ENCODE measurements around the gene DENND5B. TPM values are rescaled to one million over a fixed set of nuclear protein-coding genes. Genes with fewer than 3 reads are reported as not detected.

DENND5B gene
- total RNA-seq, result 10 to 100 TPM; 23.1 to 42.5 (median 30.5) TPM
- polyA plus RNA-seq, result 1 to 10 TPM; 4.5 to 7.0 (median 6.1) TPM
- long read RNA-seq, donor 1, partial matches to known transcripts, result 0 of 1 reads
- long read RNA-seq, donor 1, other reads (novel, unspliced or antisense), result 0 of 1 reads
- long read RNA-seq, donor 2, result 0 reads

- Histone ChIP-seq H3K4me1 (peaks cover 9 to 54% (median 30%) of the 10 kb centered on the region in 6 donors), H3K27me3 (replicated peaks in 1 of 7) (peaks cover 0 to 25% (median 3%) of the 10 kb centered on the region in 7 donors), H3K36me3 (no peaks in the 10 kb centered on the region), H3K4me3 (peak within 1 kb of the TSS; percentile 77 to 86 (median 84)), H3K27ac (peak within 1 kb of the TSS; percentile 88 to 97 (median 96)), H3K9me3 (no peaks in the 10 kb centered on the region)
- intact Hi-C loops (cut with DNase I; ENCODE audit: low total_unique reads), result no loop called here
- WGBS, 5 donors, result 0 to 1% (median 1%) methylated on average over 1 to 117 of the region's 117 CpGs
- TF ChIP-seq POLR2A (IDR thresholded peaks at IDR 0.05), result no peak
- TF ChIP-seq POLR2AphosphoS5 (IDR thresholded peaks at IDR 0.05), result peak in 2 of 3 donors; percentile 62 to 63
- TF ChIP-seq CTCF (IDR thresholded peaks at IDR 0.05 in 8 of 11, conservative IDR thresholded peaks at IDR 0.05 in 3 of 11), result no peak
- DNase-seq, result peak; percentile 93
Measured at GRCh38 chr12:31590642-31591379, at the start of gene DENND5B. TSS of gene DENND5B (minus strand) at chr12:31591136. CDS start at chr12:31590832, 304 bp downstream.

GRCh38 chr12:31634620-31635019 is 43.7 kb upstream of the DENND5B start:
- no peaks in the 10 kb centered on the region for H3K27me3 ChIP-seq (replicated peaks in 1 of 7)
- intact Hi-C loops (cut with DNase I; ENCODE audit: low total_unique reads), result no loop called here
- WGBS, 5 donors, result 67 to 87% (median 81%) methylated on average over 1 of the region's 1 CpG

GRCh38 chr12:31633464-31633863 is 42.5 kb upstream of the DENND5B start:
- Histone ChIP-seq H3K27me3 (replicated peaks in 1 of 7) (no peaks in the 10 kb centered on the region), H3K36me3 (no peaks in the 10 kb centered on the region), H3K4me1 (peaks cover 0 to 39% (median 13%) of the 10 kb centered on the region in 6 donors), H3K27ac (no peak overlapping the region), H3K4me3 (no peak overlapping the region), H3K9me3 (no peaks in the 10 kb centered on the region)
- intact Hi-C loops (cut with DNase I; ENCODE audit: low total_unique reads), result no loop called here
- TF ChIP-seq POLR2A (IDR thresholded peaks at IDR 0.05) (no peak), POLR2AphosphoS5 (IDR thresholded peaks at IDR 0.05) (no peak), CTCF (IDR thresholded peaks at IDR 0.05 in 8 of 11, conservative IDR thresholded peaks at IDR 0.05 in 3 of 11) (no peak)
- WGBS, 5 donors, result 80 to 93% (median 86%) methylated on average over 4 of the region's 4 CpGs
- no peak for DNase-seq

More at GRCh38 chr12:31634620-31635019, 43.7 kb upstream of the DENND5B start:
- H3K36me3 ChIP-seq, result no peaks in the 10 kb centered on the region
- no peak overlapping the region for H3K4me3 ChIP-seq
- TF ChIP-seq CTCF (IDR thresholded peaks at IDR 0.05 in 8 of 11, conservative IDR thresholded peaks at IDR 0.05 in 3 of 11), result no peak
- no peak for TF ChIP-seq POLR2AphosphoS5 (IDR thresholded peaks at IDR 0.05)
- no peak for TF ChIP-seq POLR2A (IDR thresholded peaks at IDR 0.05)
- no peak overlapping the region for H3K27ac ChIP-seq
- H3K9me3 ChIP-seq, result no peaks in the 10 kb centered on the region
- H3K4me1 ChIP-seq, result peaks cover 0 to 39% (median 13%) of the 10 kb centered on the region in 6 donors
- no peak for DNase-seq

- no peak for DNase-seq
- Histone ChIP-seq H3K36me3 (no peaks in the 10 kb centered on the region), H3K27ac (no peak overlapping the region), H3K27me3 (replicated peaks in 1 of 7) (no peaks in the 10 kb centered on the region), H3K4me1 (peaks cover 0 to 32% (median 9%) of the 10 kb centered on the region in 6 donors), H3K4me3 (no peak overlapping the region), H3K9me3 (no peaks in the 10 kb centered on the region)
- intact Hi-C loops (cut with DNase I; ENCODE audit: low total_unique reads), result no loop called here
- TF ChIP-seq CTCF (IDR thresholded peaks at IDR 0.05 in 8 of 11, conservative IDR thresholded peaks at IDR 0.05 in 3 of 11), result no peak
- no peak for TF ChIP-seq POLR2AphosphoS5 (IDR thresholded peaks at IDR 0.05)
- no peak for TF ChIP-seq POLR2A (IDR thresholded peaks at IDR 0.05)
- WGBS, 5 donors, result 58 to 75% (median 65%) methylated on average over 12 of the region's 12 CpGs
Measured at GRCh38 chr12:31631809-31632208, 40.9 kb upstream of the DENND5B start.
